ENCODE measurements around the gene TMEM271. TPM values are rescaled to one million over a fixed set of nuclear protein-coding genes. Genes with fewer than 3 reads are reported as not detected.

The TMEM271 gene
- total RNA-seq, 1 donor from 2014 or later: not detected

- no peak overlapping the region for H3K4me3 Mint-ChIP-seq
- no peak overlapping the region for H3K27ac Mint-ChIP-seq
- intact Hi-C loops (cut with micrococcal nuclease): no loop called here
- TF ChIP-seq CTCF (IDR thresholded peaks at IDR 0.05): no peak
- ATAC-seq (ENCODE audit: low read depth): no peak
- peaks cover 42% of the 10 kb centered on the region for H3K27me3 Mint-ChIP-seq
- ChIA-PET CTCF (no interaction called here), POLR2A (no interaction called here)
- no peaks in the 10 kb centered on the region for H3K36me3 Mint-ChIP-seq (ENCODE audit: low read depth)
- peaks cover 7% of the 10 kb centered on the region for H3K4me1 Mint-ChIP-seq
- DNase-seq: no peak
- peaks cover 12% of the 10 kb centered on the region for H3K9me3 Mint-ChIP-seq
Observed at GRCh38 chr4:581753-582361, 5.8 kb upstream of the TMEM271 start.

GRCh38 chr4:581181-581580 is 5.1 kb upstream of the TMEM271 start:
- Mint-ChIP-seq H3K4me1 (peaks cover 10% of the 10 kb centered on the region), H3K27ac (no peak overlapping the region), H3K9me3 (peaks cover 12% of the 10 kb centered on the region), H3K4me3 (no peak overlapping the region), H3K27me3 (peaks cover 38% of the 10 kb centered on the region), H3K36me3 (ENCODE audit: low read depth) (no peaks in the 10 kb centered on the region)
- intact Hi-C loops (cut with micrococcal nuclease): no loop called here
- DNase-seq: no peak
- TF ChIP-seq CTCF (IDR thresholded peaks at IDR 0.05): no peak
- ATAC-seq (ENCODE audit: low read depth): no peak
- POLR2A ChIA-PET: no interaction called here
- CTCF ChIA-PET: no interaction called here

- intact Hi-C loops (cut with micrococcal nuclease): no loop called here
- CTCF ChIA-PET: no interaction called here
Observed at GRCh38 chr4:579543-580175, 3.6 kb upstream of the TMEM271 start.

GRCh38 chr4:578451-579443 is 2.7 kb upstream of the TMEM271 start:
- intact Hi-C loops (cut with micrococcal nuclease): no loop called here
- H3K4me3 Mint-ChIP-seq: no peak overlapping the region
- no peak for ATAC-seq (ENCODE audit: low read depth)

More at GRCh38 chr4:579543-580175, 3.6 kb upstream of the TMEM271 start:
- Mint-ChIP-seq H3K4me1 (peaks cover 10% of the 10 kb centered on the region), H3K27ac (no peak overlapping the region), H3K27me3 (peaks cover 36% of the 10 kb centered on the region), H3K36me3 (ENCODE audit: low read depth) (no peaks in the 10 kb centered on the region), H3K9me3 (peaks cover 12% of the 10 kb centered on the region), H3K4me3 (no peak overlapping the region)
- POLR2A ChIA-PET: no interaction called here
- ATAC-seq (ENCODE audit: low read depth) (no peak), DNase-seq (no peak)
- TF ChIP-seq CTCF (IDR thresholded peaks at IDR 0.05): no peak

More at GRCh38 chr4:578451-579443, 2.7 kb upstream of the TMEM271 start:
- ChIA-PET CTCF (no interaction called here), POLR2A (no interaction called here)
- H3K27me3 Mint-ChIP-seq: peaks cover 43% of the 10 kb centered on the region
- DNase-seq: no peak
- no peaks in the 10 kb centered on the region for H3K36me3 Mint-ChIP-seq (ENCODE audit: low read depth)
- H3K27ac Mint-ChIP-seq: no peak overlapping the region
- peaks cover 14% of the 10 kb centered on the region for H3K4me1 Mint-ChIP-seq
- peaks cover 7% of the 10 kb centered on the region for H3K9me3 Mint-ChIP-seq
- TF ChIP-seq CTCF (IDR thresholded peaks at IDR 0.05): no peak

Measured in activated B cell treated with CpG ODN at 0.5 μM for 24 hours (primary cell).